H1 (cell line): ENCODE measurements around the gene KRTAP12-2. TPM values are rescaled to one million over a fixed set of nuclear protein-coding genes. Genes with fewer than 3 reads are reported as not detected.

Source experiments
- CTCF ChIA-PET: fragments of 300-600 bp; sonication (Branson Sonifier 250); formaldehyde crosslinking; loops from one replicate; lab custom pipeline; 2021; ENCODE audit not compliant: partially characterized antibody; lab: Charles Lee
- POLR2A ChIA-PET: fragments of 300-600 bp; sonication (Branson Sonifier 250); formaldehyde crosslinking; loops from one replicate; lab custom pipeline; 2021; ENCODE audit warnings: inconsistent platforms; ENCODE audit not compliant: partially characterized antibody; lab: Charles Lee
- DNase-seq, 2 experiments: peaks; one replicate each; pipeline versions ENCODE4 v3.0.0 to v3.0.0-alpha.2; 2010 to 2022; ENCODE audit warnings: low spot score in 2 of 2, low read depth in 1 of 2, mixed read lengths in 1 of 2
- FAIRE-seq: peaks from 2 replicates; lab custom pipeline; 2011; peaks lifted over from hg19 to GRCh38; lab: Jason Lieb, UNC
- H2AFZ ChIP-seq: 2 replicates; pipeline ENCODE4 v1.8.1; 2012; ENCODE audit warnings: low read length, inconsistent platforms
- H2AK5ac ChIP-seq: 2 replicates; pipeline ENCODE4 v1.6.1; 2013; ENCODE audit warnings: low read depth, low read length
- H2BK120ac ChIP-seq: replicated peaks from 2 replicates; pipeline ENCODE3; 2013; ENCODE audit warnings: low read depth, low read length, inconsistent platforms
- H2BK12ac ChIP-seq: 2 replicates; pipeline ENCODE4 v1.6.1; 2013; ENCODE audit warnings: low read depth, low read length
- H2BK15ac ChIP-seq: 2 replicates; pipeline ENCODE4 v1.6.1; 2013; ENCODE audit warnings: low read length
- H2BK20ac ChIP-seq: 2 replicates; pipeline ENCODE4 v1.6.1; 2013; ENCODE audit warnings: low read length
- H2BK5ac ChIP-seq: 2 replicates; pipeline ENCODE4 v1.6.1; 2013; ENCODE audit warnings: low read depth, low read length
- H3K14ac ChIP-seq: 2 replicates; pipeline ENCODE4 v1.6.1; 2013; ENCODE audit warnings: inconsistent platforms; ENCODE audit not compliant: insufficient read length
- H3K18ac ChIP-seq: 2 replicates; pipeline ENCODE4 v1.6.1; 2013; ENCODE audit warnings: low read length; ENCODE audit errors: extremely low read depth
- H3K23ac ChIP-seq: 2 replicates; pipeline ENCODE4 v1.6.1; 2013; ENCODE audit warnings: inconsistent platforms; ENCODE audit not compliant: insufficient read length
- H3K23me2 ChIP-seq: 2 replicates; pipeline ENCODE4 v1.6.1; 2013; ENCODE audit warnings: low read depth, low read length
- H3K27ac ChIP-seq: 2 replicates; pipeline ENCODE4 v1.6.1; 2011; ENCODE audit warnings: low read depth, low read length, inconsistent platforms
- H3K27me3 ChIP-seq, 4 experiments: replicated peaks in 1 of 4; 1 replicate in 1 of 4; 2 replicates in 3 of 4; pipeline versions ENCODE4 v1.6.1 to v1.8.1; 2011 to 2013; ENCODE audit warnings: low read length in 3 of 4, mild to moderate bottlenecking in 3 of 4, inconsistent platforms in 2 of 4, mixed read lengths in 2 of 4, moderate library complexity in 1 of 4; ENCODE audit not compliant: control insufficient read depth in 3 of 4, insufficient read depth in 3 of 4; ENCODE audit errors: extremely low read depth in 1 of 4
- H3K36me3 ChIP-seq, 4 experiments: 2 replicates each; pipeline versions ENCODE4 v1.6.1 to v1.8.1; 2011 to 2013; ENCODE audit warnings: mild to moderate bottlenecking in 4 of 4, low read length in 3 of 4, moderate library complexity in 2 of 4, control low read depth in 1 of 4, inconsistent platforms in 1 of 4; ENCODE audit not compliant: insufficient read depth in 4 of 4, control insufficient read depth in 2 of 4
- H3K4ac ChIP-seq: replicated peaks from 2 replicates; pipeline ENCODE3; 2013; ENCODE audit warnings: low read length, low read depth, mixed read lengths, inconsistent platforms; ENCODE audit not compliant: insufficient read length
- H3K4me1 ChIP-seq, 4 experiments: replicated peaks in 1 of 4; 1 replicate in 1 of 4; 2 replicates in 3 of 4; pipeline versions ENCODE4 v1.6.1 to v1.8.1; 2011 to 2013; ENCODE audit warnings: low read length in 3 of 4, inconsistent platforms in 2 of 4, mixed read lengths in 1 of 4; ENCODE audit not compliant: insufficient read depth in 4 of 4, control insufficient read depth in 3 of 4
- H3K4me2 ChIP-seq, 2 experiments: 2 replicates each; pipeline versions ENCODE4 v1.6.1 to v1.8.1; 2011 to 2013; ENCODE audit warnings: low read depth in 2 of 2, low read length in 2 of 2, control low read depth in 1 of 2, inconsistent platforms in 1 of 2, mild to moderate bottlenecking in 1 of 2; ENCODE audit not compliant: insufficient read depth in 1 of 2
- H3K4me3 ChIP-seq, 4 experiments: fragments of 200-600, 300-600 bp in 1 of 4; sonication (generic), shearing (Covaris generic), sonication (Bioruptor Twin) in 1 of 4; 2 replicates each; pipeline versions ENCODE4 v1.5.1 to v1.8.1; 2011 to 2016; ENCODE audit warnings: low read length in 4 of 4, low read depth in 3 of 4, control low read depth in 2 of 4, inconsistent platforms in 2 of 4, mild to moderate bottlenecking in 2 of 4, mixed read lengths in 1 of 4, moderate library complexity in 1 of 4; ENCODE audit not compliant: insufficient read depth in 2 of 4; ENCODE audit errors: extremely low read depth in 1 of 4
- H3K56ac ChIP-seq: replicated peaks from 2 replicates; pipeline ENCODE3; 2013; ENCODE audit warnings: low read depth, mild to moderate bottlenecking, mixed read lengths, low read length, inconsistent platforms; ENCODE audit not compliant: insufficient read length
- H3K79me1 ChIP-seq: 2 replicates; pipeline ENCODE4 v1.6.1; 2013; ENCODE audit warnings: low read depth, low read length, control low read depth
- H3K79me2 ChIP-seq, 2 experiments: 2 replicates each; pipeline versions ENCODE4 v1.6.1 to v1.8.1; 2012 to 2013; ENCODE audit warnings: low read length in 2 of 2, mild to moderate bottlenecking in 2 of 2, inconsistent platforms in 1 of 2; ENCODE audit not compliant: insufficient read depth in 2 of 2, control insufficient read depth in 1 of 2
- H3K9ac ChIP-seq, 4 experiments: replicated peaks in 1 of 4; 1 replicate in 1 of 4; 2 replicates in 3 of 4; pipeline versions ENCODE4 v1.6.1 to v1.8.1; 2011 to 2013; ENCODE audit warnings: low read depth in 3 of 4, low read length in 3 of 4, control low read depth in 2 of 4, mild to moderate bottlenecking in 2 of 4, moderate library complexity in 2 of 4, inconsistent platforms in 1 of 4; ENCODE audit errors: extremely low read depth in 1 of 4
- H3K9me3 ChIP-seq, 2 experiments: 2 replicates each; pipeline versions ENCODE4 v1.6.1 to v1.8.1; 2012 to 2013; ENCODE audit warnings: mild to moderate bottlenecking in 2 of 2, moderate library complexity in 2 of 2, control low read depth in 1 of 2, inconsistent platforms in 1 of 2, low read depth in 1 of 2, low read length in 1 of 2, mixed read lengths in 1 of 2; ENCODE audit not compliant: insufficient read depth in 2 of 2
- H4K20me1 ChIP-seq, 2 experiments: replicated peaks in 1 of 2; 2 replicates each; pipeline versions ENCODE3 to v1.8.1; 2011 to 2013; ENCODE audit warnings: inconsistent platforms in 2 of 2, low read length in 2 of 2, mild to moderate bottlenecking in 1 of 2; ENCODE audit not compliant: insufficient read depth in 2 of 2, control insufficient read depth in 1 of 2
- H4K5ac ChIP-seq: 2 replicates; pipeline ENCODE4 v1.6.1; 2013; ENCODE audit warnings: low read length, low read depth, mixed read lengths, inconsistent platforms; ENCODE audit not compliant: insufficient read length
- H4K8ac ChIP-seq: 2 replicates; pipeline ENCODE4 v1.8.0; 2013; ENCODE audit warnings: mild to moderate bottlenecking, moderate library complexity, low read length, inconsistent platforms; ENCODE audit not compliant: insufficient read depth; ENCODE audit errors: extremely low read depth
- H4K91ac ChIP-seq: replicated peaks from 2 replicates; pipeline ENCODE3; 2013; ENCODE audit warnings: low read length, mixed read lengths, inconsistent platforms; ENCODE audit not compliant: insufficient read length
- ATF2 ChIP-seq: IDR thresholded peaks from 2 replicates; pipeline ENCODE4 v1.6.1; 2012; ENCODE audit warnings: low read length, inconsistent platforms
- CEBPB ChIP-seq: IDR thresholded peaks from 2 replicates; pipeline ENCODE4 v1.6.1; 2012; ENCODE audit warnings: low read depth, low read length
- E2F6 ChIP-seq: IDR thresholded peaks from 2 replicates; pipeline ENCODE4 v1.6.1; 2012; ENCODE audit warnings: inconsistent platforms
- EP300 ChIP-seq, 2 experiments: IDR thresholded peaks; 1 replicate in 1 of 2; 2 replicates in 1 of 2; pipeline ENCODE4 v1.6.1; 2011 to 2012; ENCODE audit warnings: low read depth in 2 of 2, low read length in 2 of 2, mild to moderate bottlenecking in 2 of 2, borderline replicate concordance in 1 of 2, inconsistent platforms in 1 of 2, moderate library complexity in 1 of 2
- JUN ChIP-seq: IDR thresholded peaks from 2 replicates; pipeline ENCODE4 v1.6.1; 2011; ENCODE audit warnings: low read depth, mild to moderate bottlenecking, improper control_type of control experiment, low read length
- MAX ChIP-seq: IDR thresholded peaks from 2 replicates; pipeline ENCODE4 v1.6.1; 2012; ENCODE audit warnings: inconsistent platforms
- SIN3A ChIP-seq, 2 experiments: IDR thresholded peaks in 1 of 2; conservative IDR thresholded peaks in 1 of 2; 2 replicates each; pipeline ENCODE4 v1.6.1; 2011 to 2012; ENCODE audit warnings: low read length in 2 of 2, improper control_type of control experiment in 1 of 2, low read depth in 1 of 2, mild to moderate bottlenecking in 1 of 2
- SIRT6 ChIP-seq: IDR thresholded peaks from one replicate; pipeline ENCODE4 v1.7.1; 2012; ENCODE audit warnings: low read length, inconsistent platforms
- TAF1 ChIP-seq: IDR thresholded peaks from 2 replicates; pipeline ENCODE4 v1.6.1; 2011; ENCODE audit warnings: mild to moderate bottlenecking, low read depth, low read length
- WGBS, 2 experiments: shearing (Covaris generic) in 1 of 2; methylation state at CpG; one replicate each; pipeline versions ENCODE4 v1.1.6 to v1.1.7; 2013 to 2015; ENCODE audit warnings: low lambda C conversion rate in 2 of 2, mixed read lengths in 2 of 2, inconsistent platforms in 1 of 2, low coverage in 1 of 2, missing lambda C conversion rate in 1 of 2; ENCODE audit not compliant: insufficient replicate concordance in 2 of 2, insufficient coverage in 1 of 2, insufficient read length in 1 of 2; ENCODE audit errors: extremely low coverage in 1 of 2, missing lambda C conversion rate in 1 of 2; 5-methylcytosine and 5-hydroxymethylcytosine counted together
- polyA plus RNA-seq, 7 experiments: library from polyadenylated mRNA; depleted of rRNA in 3 of 7; stranded (reverse) in 5 of 7; unstranded in 2 of 7; fragments of >200 nt in 5 of 7; fragments of 200-250 nt in 2 of 7; gene quantifications; 1 replicate in 5 of 7; 2 replicates in 1 of 7; 4 replicates in 1 of 7; pipeline versions ENCODE4 v1.2.1 to v1.2.3, GENCODE V29; 2011 to 2013; ENCODE audit warnings: missing spikeins in 2 of 7, mixed read lengths in 2 of 7
- total RNA-seq: library from RNA; stranded (reverse); fragmentation: NEBNext Ultra II Directional; extraction: Animal tissue kit (Norgen Biotek cat#: 25700); gene quantifications from 2 replicates; pipeline ENCODE4 v1.2.1, GENCODE V29; 2021

Gene KRTAP12-2
- total and polyA plus RNA-seq, 2 of the 8 experiments (the other 6 are each of a cell fraction or from before 2014, with no cell fraction given): 0.50 TPM; not detected in 1

GRCh38 chr21:44653123-44653522, 13.6 kb downstream of the KRTAP12-2 start:
- Histone ChIP-seq H3K4ac (no peak overlapping the region), H3K4me1 (no peaks in the 10 kb centered on the region; a peak in 1 of 7 replicates), H3K4me3 (no peak overlapping the region), H3K4me2 (no peak overlapping the region), H3K18ac (no peak overlapping the region), H3K27ac (no peak overlapping the region), H3K36me3 (no peaks in the 10 kb centered on the region), H2BK15ac (no peak overlapping the region), H2BK5ac (no peak overlapping the region), H4K91ac (no peak overlapping the region), H3K23me2 (no peaks in the 10 kb centered on the region), H3K9ac (no peak overlapping the region), H2AFZ (no peak overlapping the region), H4K8ac (no peak overlapping the region), H3K14ac (no peak overlapping the region), H3K79me2 (no peaks in the 10 kb centered on the region), H3K56ac (no peak overlapping the region), H3K79me1 (no peaks in the 10 kb centered on the region; the same call in 1 of the 2 replicates), H2BK12ac (no peak overlapping the region), H2BK20ac (no peak overlapping the region), H2BK120ac (no peak overlapping the region), H3K9me3 (peaks cover 0 to 4% of the 10 kb centered on the region in 2 experiments; a peak in 2 of 4 replicates), H3K27me3 (peaks cover 0 to 2% (median 0%) of the 10 kb centered on the region in 4 experiments; a peak in 1 of 7 replicates), H4K20me1 (no peaks in the 10 kb centered on the region), H2AK5ac (no peak overlapping the region), H4K5ac (no peak overlapping the region), H3K23ac (no peak overlapping the region)
- FAIRE-seq (no peak), DNase-seq (no peak)
- ChIA-PET POLR2A (no interaction called here), CTCF (interaction anchor here (1.0 kb wide), 1 partner anchor 34 kb away, joined by 3 read pairs; no protein-coding TSS in a partner anchor)
- WGBS, 2 experiments: 79% methylated on average over 14 of the region's 14 CpGs; no CpG with 5 or more reads in 1 of the 2 experiments
- peak; percentile 96 for TF ChIP-seq E2F6
- TF ChIP-seq SIRT6: no peak
- TF ChIP-seq SIN3A (conservative IDR thresholded peaks at IDR 0.05 in 1 of 2, IDR thresholded peaks at IDR 0.05 in 1 of 2; ENCODE audit: low read depth in 1 of 2, low read length in 2 of 2): no peak
- TF ChIP-seq ATF2: no peak
- TF ChIP-seq EP300 (IDR thresholded peaks at IDR 0.05; ENCODE audit: borderline replicate concordance in 1 of 2, low read depth in 2 of 2, low read length in 2 of 2): no peak
- no peak for TF ChIP-seq JUN
- peak; percentile 90 for TF ChIP-seq MAX
- TF ChIP-seq TAF1: no peak
- TF ChIP-seq CEBPB: no peak
